G401.6 (cell line): ENCODE data around the gene IL12RB2.

Experiments
- FAIRE-seq: peaks from 2 replicates; lab custom pipeline; 2012; peaks lifted over from hg19 to GRCh38; lab: Jason Lieb, UNC

Gene IL12RB2

DNA sequence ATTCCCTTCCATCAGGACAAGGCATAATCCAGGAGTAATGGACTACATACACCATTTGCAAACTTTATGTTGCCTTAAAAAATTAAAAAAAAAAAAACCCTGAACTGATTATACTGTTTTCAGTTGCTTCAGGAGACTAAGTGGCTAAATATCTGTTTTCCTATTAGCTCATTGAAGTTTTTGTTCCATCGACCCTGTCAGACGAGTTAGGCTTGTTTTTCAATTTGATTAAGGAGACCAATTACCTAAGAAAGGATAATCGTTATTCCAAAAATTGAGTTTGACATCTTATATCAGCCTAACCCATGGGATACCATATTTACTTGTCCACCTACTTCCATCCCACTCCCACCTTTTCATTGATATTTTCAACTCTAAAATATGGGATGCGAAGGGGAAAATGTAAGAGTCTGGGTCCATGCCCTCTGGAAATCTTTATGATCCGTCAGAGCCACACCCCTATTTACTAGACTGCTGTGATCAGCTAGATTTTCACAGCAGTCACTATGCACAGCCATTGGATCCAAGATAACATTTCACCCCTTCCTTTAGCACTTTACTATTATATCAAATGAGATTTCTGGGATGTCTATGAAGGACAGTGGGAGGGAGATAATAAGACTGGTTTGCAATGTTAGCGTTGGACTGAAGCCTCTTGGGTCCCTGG lies 41.0 kb downstream of the IL12RB2 start:
- no peak for FAIRE-seq

- no peak for FAIRE-seq
Observed at GRCh38 chr1:67350783-67351182, 43.1 kb downstream of the IL12RB2 start.

DNA sequence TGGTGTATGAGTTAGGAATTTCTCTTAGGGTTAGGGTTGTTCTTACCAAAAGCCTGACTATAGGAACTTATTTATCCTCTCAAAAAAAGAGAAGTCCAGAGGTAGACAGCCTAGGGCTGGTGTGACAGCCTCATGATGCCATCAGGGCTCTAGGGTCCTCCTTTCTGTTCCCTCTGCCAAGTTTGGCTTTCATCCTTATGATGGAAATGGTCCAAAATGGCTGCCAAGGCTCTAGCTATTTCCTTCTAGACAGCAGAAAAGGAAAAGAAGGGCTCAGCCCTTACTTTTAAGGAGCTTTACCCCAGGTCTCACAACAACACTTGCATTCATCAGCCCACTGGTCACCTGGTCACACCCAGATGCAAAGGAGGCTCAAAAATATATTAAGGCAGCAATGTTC lies 44.5 kb downstream of the IL12RB2 start:
- no peak for FAIRE-seq

GRCh38 chr1:67355745-67356424 lies 48.2 kb downstream of the IL12RB2 start:
- no peak for FAIRE-seq

- FAIRE-seq, result no peak
Observed at GRCh38 chr1:67359592-67359991, 51.9 kb downstream of the IL12RB2 start.

GRCh38 chr1:67361641-67362040 lies 54.0 kb downstream of the IL12RB2 start:
- FAIRE-seq, result no peak

DNA sequence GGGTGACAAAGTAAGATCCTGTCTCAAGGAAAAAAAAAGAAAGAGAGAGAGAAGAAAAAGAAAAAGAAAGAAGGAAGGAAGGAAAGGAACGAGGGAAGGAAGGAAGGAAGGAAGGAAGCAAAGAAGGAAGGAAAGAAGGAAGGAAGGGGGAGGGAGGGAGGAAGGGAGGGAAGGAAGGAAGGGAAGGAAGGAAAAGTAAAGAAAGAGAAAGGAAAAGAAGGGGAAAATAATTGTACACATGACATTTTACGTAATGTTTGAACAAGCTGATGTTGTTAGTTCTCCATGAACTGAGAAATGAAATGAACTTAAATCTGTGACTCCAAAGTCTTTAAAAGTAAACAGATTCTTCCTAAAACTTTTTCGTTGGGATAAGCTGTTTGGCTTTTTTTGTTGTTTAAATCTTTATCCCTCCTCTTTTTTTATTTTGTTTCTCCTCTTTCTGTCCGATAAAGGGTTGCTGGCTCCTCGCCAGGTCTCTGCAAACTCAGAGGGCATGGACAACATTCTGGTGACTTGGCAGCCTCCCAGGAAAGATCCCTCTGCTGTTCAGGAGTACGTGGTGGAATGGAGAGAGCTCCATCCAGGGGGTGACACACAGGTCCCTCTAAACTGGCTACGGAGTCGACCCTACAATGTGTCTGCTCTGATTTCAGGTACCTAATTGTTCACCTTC lies 59.8 kb downstream of the IL12RB2 start:
- FAIRE-seq, result no peak

DNA sequence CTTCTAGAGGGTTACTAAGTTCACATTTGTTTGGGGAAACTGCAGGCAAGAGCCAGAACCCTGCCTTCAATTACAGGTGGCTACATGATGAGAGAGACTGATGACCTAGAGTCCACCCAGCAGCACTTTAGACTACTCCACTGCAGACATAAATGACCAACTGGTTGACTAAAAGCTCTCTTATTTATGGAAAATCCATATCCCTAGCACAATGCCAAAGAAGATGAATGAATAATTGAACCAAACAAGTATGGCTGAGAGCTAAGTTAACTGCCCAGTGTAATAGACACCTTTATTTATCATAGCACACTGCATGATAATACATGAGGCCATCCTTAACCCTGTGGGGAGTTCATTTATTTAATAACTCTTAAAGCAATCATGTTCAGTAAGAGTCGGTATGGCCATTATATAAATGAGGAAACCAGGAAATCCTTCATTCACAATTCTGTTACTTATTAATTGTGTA lies 60.4 kb downstream of the IL12RB2 start:
- no peak for FAIRE-seq

- FAIRE-seq, result no peak
Observed at GRCh38 chr1:67371043-67371442, 63.4 kb downstream of the IL12RB2 start.

DNA sequence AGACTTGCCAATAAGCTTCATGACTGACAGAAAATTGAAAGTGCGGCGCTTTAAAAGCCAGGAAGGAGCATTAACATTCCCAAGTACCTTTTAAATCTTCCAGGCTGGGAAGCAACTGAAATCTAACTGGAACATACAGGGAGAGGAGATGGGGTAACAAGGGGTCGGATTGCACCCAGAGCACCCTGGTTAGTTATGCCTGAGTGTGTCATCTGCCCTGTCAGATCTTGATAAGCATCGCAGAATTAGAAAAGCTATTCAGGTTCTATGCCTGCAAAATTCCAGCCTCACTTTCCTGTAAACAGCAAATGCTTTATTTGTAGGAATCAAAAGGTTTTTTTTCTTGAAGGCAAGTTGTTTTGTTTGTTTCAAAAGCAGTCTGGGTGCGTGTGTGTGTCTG lies 64.0 kb downstream of the IL12RB2 start:
- FAIRE-seq, result no peak

DNA sequence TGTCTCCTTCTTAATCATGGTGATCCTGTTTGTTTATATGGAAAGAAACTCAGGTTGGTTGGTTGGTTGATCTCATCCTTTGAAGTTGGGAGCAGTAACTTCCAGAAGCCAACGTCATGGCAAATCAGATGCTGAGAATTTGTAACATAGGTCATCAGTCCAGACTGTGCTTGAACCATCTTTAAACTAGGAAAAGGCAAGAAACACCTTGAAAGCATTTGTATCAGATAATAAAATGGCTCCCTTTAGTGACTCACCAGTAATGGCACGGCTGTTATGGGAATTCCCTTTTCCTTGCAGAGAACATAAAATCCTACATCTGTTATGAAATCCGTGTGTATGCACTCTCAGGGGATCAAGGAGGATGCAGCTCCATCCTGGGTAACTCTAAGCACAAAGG lies 64.5 kb downstream of the IL12RB2 start:
- no peak for FAIRE-seq

DNA sequence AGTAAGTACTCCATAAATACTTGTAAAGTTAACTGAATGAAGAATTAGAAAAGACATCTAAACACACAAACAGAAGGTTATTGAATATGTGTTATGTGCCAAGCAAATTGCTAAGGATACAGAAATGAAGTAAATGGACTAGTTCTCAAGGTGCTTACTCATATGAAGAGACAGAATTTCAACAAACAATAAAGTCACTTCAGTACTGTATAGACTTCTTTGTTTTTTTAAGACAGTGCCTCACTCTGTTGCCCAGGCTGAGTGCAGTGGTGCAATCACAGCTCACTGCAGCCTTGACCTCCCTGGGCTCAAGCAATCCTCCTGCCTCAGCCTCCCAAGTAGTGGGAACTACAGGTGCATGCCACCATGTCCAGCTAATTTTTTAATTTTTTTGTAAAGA lies 65.2 kb downstream of the IL12RB2 start:
- FAIRE-seq, result no peak

GRCh38 chr1:67376381-67376780 lies 68.7 kb downstream of the IL12RB2 start:
- FAIRE-seq, result no peak

DNA sequence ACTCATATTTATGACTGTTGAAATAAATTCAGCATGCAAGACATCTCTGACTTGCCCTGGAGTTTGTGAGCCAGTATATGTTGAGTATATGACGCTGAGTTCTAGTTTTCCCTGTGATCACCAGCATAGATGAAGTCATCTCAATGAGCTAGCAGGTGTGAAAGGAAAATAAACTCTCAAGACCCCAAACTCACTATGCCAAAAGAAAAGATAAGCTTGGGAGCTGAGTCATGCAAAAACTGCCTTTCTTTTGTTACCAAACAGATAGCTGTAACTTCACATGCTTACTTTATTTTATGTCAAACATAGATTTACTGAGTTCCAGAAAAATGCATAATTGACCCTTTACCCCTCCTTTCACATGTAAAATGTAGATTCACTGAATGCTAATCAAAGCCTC lies 69.6 kb downstream of the IL12RB2 start:
- FAIRE-seq, result no peak

DNA sequence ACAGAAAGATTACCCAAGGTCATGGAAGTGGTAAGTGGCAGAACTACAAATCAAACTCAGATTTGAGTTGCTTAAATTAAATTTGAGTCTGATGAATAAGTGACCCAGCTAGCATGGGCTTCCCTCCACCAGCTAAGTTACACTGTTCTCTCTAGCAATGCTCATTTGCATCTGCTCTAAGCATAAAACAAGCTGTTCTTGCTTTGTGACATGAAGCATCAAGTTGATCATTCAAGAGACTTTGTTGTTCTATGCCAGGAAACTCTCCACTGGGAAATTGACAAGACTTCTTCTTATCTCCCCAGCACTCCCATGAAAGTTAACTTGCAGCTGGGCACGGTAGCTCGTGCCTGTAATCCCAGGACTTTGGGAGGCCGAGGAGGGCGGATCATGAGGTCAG lies 73.5 kb downstream of the IL12RB2 start:
- FAIRE-seq, result no peak

DNA sequence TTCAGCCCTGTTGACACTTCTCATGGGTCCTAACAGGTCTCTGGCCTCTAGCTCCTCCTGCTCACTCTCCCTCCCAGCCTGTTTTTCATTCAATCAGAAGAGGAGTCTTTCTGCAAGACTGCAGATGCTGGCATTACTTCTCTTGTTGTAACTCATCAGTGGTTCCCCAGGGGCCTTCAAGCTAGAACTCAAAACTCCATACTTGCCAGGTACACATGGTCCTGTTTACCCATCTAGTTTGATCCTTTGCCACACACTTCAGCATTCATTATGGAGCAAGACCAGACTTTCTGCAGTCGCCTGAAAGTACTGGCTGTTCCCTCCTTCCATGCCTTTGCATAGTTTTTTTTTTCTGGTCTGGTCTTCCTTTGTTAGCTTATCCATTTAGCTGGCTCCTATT lies 74.6 kb downstream of the IL12RB2 start:
- no peak for FAIRE-seq

DNA sequence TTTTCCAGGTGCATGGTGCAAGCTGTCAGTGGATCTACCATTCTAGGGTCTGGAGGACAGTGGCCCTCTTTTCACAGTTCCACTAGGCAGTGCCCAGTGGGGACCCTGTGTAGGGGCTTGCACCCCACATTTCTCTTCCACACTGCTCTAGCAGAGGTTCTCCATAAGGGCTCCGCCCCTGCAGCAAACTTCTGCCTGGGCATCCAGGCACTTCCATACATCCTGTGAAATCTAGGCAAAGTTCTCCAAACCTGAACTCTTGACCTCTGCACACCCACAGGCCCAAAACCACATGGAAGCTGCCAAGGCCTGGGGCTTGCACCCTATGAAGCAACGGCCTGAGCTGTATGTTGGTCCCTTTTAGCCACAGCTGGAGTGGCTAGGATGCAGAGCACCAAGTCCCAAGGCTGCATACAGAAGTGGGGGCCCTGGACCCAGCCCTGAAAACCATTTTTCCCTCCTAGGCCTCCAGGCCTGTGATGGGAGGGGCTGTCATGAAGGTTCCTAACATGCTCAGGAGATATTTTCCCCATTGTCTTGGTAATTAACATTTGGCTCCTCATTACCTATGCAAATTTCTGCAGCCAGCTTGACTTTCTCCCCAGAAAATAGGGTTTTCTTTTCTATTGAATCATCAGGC lies 76.4 kb downstream of the IL12RB2 start:
- no peak for FAIRE-seq

GRCh38 chr1:67390041-67390887 lies 82.6 kb downstream of the IL12RB2 start:
- FAIRE-seq, result no peak

DNA sequence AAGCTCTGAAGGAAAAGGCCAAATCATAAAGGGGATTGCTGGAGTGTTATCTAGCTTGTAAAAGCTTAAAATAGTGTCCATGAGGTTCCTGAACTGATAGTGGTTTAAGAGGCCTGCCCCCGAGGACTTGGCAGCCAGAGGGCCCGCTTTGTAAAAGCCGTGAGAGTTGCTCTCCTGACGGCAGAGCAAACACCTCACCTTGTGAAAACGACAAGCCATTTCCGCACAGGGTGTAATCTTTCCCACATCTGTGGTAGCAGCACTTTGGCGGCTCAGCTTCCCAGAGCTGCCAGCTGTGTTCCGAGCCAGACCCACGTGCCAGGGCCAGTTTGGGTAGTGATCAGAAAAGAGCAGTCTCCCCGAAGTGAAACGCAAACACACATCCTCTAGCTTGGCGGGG lies 85.6 kb downstream of the IL12RB2 start:
- FAIRE-seq, result no peak

DNA sequence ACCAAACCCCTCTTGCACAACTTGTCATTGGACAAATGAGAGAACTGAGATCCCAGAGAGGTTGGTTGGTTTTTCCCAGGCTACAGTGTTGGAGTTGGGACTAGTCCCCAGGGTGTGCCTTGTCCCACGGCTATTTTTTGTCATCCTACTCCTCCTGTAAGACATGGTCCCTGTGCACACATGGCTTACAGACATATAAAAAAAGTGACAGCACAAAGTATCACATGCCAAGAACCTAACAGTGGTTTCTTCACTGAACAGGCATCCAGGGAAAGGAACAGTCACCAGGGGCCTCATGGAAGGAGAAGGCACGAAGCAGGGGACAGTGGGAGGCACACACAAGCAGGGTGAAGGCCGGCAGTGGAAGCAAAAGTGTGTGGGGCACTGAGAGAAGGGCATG lies 86.1 kb downstream of the IL12RB2 start:
- FAIRE-seq, result no peak

DNA sequence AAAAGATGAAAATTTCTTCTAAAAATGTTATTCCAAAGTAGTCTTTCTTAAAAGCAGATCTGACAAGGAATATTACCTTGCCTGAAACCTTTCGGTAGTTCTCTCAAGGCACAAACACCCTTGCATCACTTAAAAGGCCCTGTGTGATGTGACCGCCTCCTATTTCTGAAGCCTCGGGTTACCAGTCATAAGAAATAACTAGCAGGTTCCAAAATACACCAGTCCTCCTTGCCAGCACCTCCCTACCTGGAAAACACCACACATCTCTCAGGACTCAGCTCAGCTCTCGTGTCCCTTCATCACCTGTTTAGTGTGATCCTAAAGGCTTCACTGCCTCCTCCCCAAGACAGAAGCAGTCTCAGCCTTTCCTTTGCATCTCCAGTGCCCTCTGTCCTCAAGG lies 86.9 kb downstream of the IL12RB2 start:
- FAIRE-seq, result no peak
